ENCODE results near the gene NAE1.

DNA sequence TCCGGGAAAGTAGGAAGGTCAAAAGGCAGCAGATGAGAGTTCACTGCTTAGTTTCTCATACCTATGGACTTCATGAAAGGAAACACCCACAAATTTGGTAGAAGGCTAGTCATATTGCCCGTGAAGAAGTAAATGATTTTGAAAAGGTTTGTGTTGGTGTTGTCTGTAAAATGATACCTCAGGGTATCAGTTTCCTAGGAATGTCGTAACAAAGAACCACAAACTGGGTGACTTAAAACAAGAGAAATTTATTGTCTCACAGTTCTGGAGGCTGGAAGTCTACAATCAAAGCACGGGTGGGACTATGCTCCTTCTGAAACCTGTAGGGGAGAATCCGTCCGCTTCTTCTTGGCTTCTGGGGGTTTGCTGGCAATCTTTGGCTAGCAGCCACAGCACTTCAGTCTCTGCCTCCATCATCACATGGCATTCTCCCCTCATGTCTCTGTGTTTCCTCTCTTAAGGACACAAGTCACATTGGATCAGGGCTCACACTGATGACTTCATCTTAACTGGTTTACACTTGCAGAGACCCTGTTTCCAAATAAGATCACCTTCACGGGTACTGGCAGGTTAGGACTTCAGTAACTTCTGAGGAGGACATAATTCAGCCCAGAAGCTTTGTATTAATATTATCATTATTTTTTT is 2.0 kb upstream of the NAE1 start:
- TF ChIP-seq, protein P1, sequence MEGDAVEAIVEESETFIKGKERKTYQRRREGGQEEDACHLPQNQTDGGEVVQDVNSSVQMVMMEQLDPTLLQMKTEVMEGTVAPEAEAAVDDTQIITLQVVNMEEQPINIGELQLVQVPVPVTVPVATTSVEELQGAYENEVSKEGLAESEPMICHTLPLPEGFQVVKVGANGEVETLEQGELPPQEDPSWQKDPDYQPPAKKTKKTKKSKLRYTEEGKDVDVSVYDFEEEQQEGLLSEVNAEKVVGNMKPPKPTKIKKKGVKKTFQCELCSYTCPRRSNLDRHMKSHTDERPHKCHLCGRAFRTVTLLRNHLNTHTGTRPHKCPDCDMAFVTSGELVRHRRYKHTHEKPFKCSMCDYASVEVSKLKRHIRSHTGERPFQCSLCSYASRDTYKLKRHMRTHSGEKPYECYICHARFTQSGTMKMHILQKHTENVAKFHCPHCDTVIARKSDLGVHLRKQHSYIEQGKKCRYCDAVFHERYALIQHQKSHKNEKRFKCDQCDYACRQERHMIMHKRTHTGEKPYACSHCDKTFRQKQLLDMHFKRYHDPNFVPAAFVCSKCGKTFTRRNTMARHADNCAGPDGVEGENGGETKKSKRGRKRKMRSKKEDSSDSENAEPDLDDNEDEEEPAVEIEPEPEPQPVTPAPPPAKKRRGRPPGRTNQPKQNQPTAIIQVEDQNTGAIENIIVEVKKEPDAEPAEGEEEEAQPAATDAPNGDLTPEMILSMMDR (conservative IDR thresholded peaks at IDR 0.05 in 1 of 2, IDR thresholded peaks at IDR 0.05 in 1 of 2; ENCODE audit: extremely low read depth in 1 of 2, insufficient read depth in 1 of 2, low read depth in 1 of 2, low read length in 2 of 2): no peak
- no peak for TF ChIP-seq EZH2 (IDR thresholded peaks at IDR 0.05; ENCODE audit: borderline replicate concordance, low read length)

Measured in mammary epithelial cell (primary cell).